ENCODE measurements around the gene FLT4. TPM values are rescaled to one million over a fixed set of nuclear protein-coding genes. Genes with fewer than 3 reads are reported as not detected.
A peak's percentile ranks its signal among the peaks of the same experiment; 100 is the strongest.

The FLT4 gene
- total and polyA plus RNA-seq, 9 of the 15 experiments (the other 6 are each of a cell fraction or from before 2014, with no cell fraction given): 0.01 to 0.42 (median 0.14) TPM; not detected in 2

DNA sequence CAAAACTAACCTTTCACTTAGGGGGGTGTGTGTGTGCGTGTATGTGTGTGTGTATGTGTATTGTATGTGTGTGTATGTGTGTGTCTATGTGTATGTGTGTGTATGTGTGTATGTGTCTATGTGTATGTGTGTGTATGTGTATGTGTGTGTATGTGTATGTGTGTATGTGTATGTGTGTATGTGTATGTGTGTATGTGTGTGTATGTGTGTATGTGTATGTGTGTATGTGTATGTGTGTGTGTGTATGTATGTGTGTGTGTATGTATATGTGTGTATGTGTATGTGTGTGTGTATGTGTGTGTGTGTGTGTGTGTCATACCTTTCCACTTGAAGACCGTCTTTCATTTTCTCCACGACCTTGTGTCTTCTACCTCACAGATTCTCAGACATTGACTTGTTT lies 20.8 kb upstream of the FLT4 start (continued):
- peak; percentile 65; the same call in 1 of the 2 replicates for TF ChIP-seq BCOR (IDR thresholded peaks at IDR 0.05)

DNA sequence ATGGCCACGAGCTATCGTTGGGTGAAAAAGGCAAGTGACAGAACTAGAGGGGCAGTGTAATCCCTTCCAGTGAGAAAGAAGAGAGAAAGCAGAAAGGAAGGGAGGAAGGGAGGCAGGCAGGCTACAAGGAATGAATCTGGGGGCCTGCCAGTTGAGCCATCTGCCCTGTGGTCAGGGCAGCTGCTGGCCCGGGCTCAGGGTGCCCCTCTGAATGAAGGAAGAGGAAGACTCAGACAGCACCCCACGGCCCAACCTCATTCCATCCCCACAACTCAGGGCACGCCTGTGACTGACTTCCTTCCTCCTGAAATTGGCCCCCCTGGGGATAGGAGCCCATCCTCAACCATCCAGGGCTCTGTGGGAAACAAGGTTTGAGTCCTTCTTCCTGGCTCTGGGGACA lies 20.3 kb upstream of the FLT4 start:
- H3K4me2 ChIP-seq (ENCODE audit: insufficient read depth, low read length): no peak overlapping the region
- 0 out of 2 replicates have a peak, but pooled peaks cover 1% of the 10 kb centered on the region for H3K9me3 ChIP-seq (replicated peaks; ENCODE audit: control insufficient read depth, insufficient read depth, low read depth, low read length)
- no peaks in the 10 kb centered on the region for H3K36me3 ChIP-seq (ENCODE audit: control insufficient read depth, insufficient read depth, low read length)
- H3K79me2 ChIP-seq (ENCODE audit: control insufficient read depth, insufficient read depth, low read length): no peaks in the 10 kb centered on the region
- in situ Hi-C loops (cut with MboI) (loop anchor here (5.0 kb wide), 1 partner anchor 1827 kb away; no protein-coding TSS in a partner anchor), intact Hi-C loops (cut with micrococcal nuclease) (loop anchor here (1.0 to 10.0 kb wide), 2 partner anchors 58 to 195 kb away; partner anchors contain the start of gene ZFP62)
- DNase-seq (ENCODE audit: extremely low read depth in 1 of 4, low spot score in 3 of 4) (no peak), ATAC-seq (no peak), FAIRE-seq (no peak)
- H3K9ac ChIP-seq (ENCODE audit: insufficient read depth in 1 of 2, low read depth in 2 of 2, low read length in 2 of 2): no peak overlapping the region
- H3K4me3 ChIP-seq: no peak overlapping the region
- POLR2A ChIA-PET: interaction anchor here (0.5 to 1.1 kb wide), 3 partner anchors 13 to 470 kb away, joined by 3 to 4 read pairs (median 3); no protein-coding TSS in a partner anchor
- H3K4me1 ChIP-seq (replicated peaks in 1 of 2; ENCODE audit: control insufficient read depth in 2 of 2, insufficient read depth in 2 of 2, low read length in 2 of 2): peaks cover 18 to 20% of the 10 kb centered on the region in 2 experiments
- H3K9me1 ChIP-seq (ENCODE audit: control insufficient read depth, insufficient read depth, low read length): no peaks in the 10 kb centered on the region
- no TSS peak for BruUV-seq (replicated peaks)
- peaks cover 4 to 29% of the 10 kb centered on the region in 2 experiments for H3K27me3 ChIP-seq (ENCODE audit: control insufficient read depth in 2 of 2, insufficient read depth in 2 of 2, low read length in 2 of 2)
- H4K20me1 ChIP-seq (replicated peaks; ENCODE audit: control insufficient read depth, insufficient read depth, low read length): no peaks in the 10 kb centered on the region
- H2AFZ ChIP-seq (ENCODE audit: low read depth, low read length): no peak overlapping the region; the same call in 1 of the 2 replicates
- no peak overlapping the region for H3K27ac ChIP-seq (ENCODE audit: extremely low read depth, low read depth, low read length)
- 24% methylated on average over 3 of the region's 5 CpGs for WGBS (ENCODE audit: insufficient coverage, low coverage, missing lambda C conversion rate)
- CTCF ChIA-PET (ENCODE audit: low intra/inter-chr PET ratio): no interaction called here
- TF ChIP-seq KAT8 (IDR thresholded peaks at IDR 0.05; ENCODE audit: low read depth) (no peak), CXXC5 (CRISPR knock-in tag; IDR thresholded peaks at IDR 0.05) (no peak), SRSF7 (optimal IDR thresholded peaks at IDR 0.05; ENCODE audit: low read depth, low read length) (no peak), ESRRB (CRISPR knock-in tag; IDR thresholded peaks at IDR 0.05; ENCODE audit: borderline replicate concordance) (no peak), BDP1 (IDR thresholded peaks at IDR 0.05; ENCODE audit: insufficient read depth, insufficient read length) (no peak), ZFX (CRISPR knock-in tag; IDR thresholded peaks at IDR 0.05) (no peak), ZNF217 (CRISPR knock-in tag; IDR thresholded peaks at IDR 0.05) (no peak)
- TF ChIP-seq, protein P1, sequence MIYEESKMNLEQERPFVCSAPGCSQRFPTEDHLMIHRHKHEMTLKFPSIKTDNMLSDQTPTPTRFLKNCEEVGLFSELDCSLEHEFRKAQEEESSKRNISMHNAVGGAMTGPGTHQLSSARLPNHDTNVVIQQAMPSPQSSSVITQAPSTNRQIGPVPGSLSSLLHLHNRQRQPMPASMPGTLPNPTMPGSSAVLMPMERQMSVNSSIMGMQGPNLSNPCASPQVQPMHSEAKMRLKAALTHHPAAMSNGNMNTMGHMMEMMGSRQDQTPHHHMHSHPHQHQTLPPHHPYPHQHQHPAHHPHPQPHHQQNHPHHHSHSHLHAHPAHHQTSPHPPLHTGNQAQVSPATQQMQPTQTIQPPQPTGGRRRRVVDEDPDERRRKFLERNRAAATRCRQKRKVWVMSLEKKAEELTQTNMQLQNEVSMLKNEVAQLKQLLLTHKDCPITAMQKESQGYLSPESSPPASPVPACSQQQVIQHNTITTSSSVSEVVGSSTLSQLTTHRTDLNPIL (CRISPR knock-in tag; IDR thresholded peaks at IDR 0.05): no peak
- TF ChIP-seq, protein P2, sequence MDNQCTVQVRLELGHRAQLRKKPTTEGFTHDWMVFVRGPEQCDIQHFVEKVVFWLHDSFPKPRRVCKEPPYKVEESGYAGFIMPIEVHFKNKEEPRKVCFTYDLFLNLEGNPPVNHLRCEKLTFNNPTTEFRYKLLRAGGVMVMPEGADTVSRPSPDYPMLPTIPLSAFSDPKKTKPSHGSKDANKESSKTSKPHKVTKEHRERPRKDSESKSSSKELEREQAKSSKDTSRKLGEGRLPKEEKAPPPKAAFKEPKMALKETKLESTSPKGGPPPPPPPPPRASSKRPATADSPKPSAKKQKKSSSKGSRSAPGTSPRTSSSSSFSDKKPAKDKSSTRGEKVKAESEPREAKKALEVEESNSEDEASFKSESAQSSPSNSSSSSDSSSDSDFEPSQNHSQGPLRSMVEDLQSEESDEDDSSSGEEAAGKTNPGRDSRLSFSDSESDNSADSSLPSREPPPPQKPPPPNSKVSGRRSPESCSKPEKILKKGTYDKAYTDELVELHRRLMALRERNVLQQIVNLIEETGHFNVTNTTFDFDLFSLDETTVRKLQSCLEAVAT (IDR thresholded peaks at IDR 0.05): no peak
- TF ChIP-seq, protein P3, sequence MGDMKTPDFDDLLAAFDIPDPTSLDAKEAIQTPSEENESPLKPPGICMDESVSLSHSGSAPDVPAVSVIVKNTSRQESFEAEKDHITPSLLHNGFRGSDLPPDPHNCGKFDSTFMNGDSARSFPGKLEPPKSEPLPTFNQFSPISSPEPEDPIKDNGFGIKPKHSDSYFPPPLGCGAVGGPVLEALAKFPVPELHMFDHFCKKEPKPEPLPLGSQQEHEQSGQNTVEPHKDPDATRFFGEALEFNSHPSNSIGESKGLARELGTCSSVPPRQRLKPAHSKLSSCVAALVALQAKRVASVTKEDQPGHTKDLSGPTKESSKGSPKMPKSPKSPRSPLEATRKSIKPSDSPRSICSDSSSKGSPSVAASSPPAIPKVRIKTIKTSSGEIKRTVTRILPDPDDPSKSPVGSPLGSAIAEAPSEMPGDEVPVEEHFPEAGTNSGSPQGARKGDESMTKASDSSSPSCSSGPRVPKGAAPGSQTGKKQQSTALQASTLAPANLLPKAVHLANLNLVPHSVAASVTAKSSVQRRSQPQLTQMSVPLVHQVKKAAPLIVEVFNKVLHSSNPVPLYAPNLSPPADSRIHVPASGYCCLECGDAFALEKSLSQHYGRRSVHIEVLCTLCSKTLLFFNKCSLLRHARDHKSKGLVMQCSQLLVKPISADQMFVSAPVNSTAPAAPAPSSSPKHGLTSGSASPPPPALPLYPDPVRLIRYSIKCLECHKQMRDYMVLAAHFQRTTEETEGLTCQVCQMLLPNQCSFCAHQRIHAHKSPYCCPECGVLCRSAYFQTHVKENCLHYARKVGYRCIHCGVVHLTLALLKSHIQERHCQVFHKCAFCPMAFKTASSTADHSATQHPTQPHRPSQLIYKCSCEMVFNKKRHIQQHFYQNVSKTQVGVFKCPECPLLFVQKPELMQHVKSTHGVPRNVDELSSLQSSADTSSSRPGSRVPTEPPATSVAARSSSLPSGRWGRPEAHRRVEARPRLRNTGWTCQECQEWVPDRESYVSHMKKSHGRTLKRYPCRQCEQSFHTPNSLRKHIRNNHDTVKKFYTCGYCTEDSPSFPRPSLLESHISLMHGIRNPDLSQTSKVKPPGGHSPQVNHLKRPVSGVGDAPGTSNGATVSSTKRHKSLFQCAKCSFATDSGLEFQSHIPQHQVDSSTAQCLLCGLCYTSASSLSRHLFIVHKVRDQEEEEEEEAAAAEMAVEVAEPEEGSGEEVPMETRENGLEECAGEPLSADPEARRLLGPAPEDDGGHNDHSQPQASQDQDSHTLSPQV (IDR thresholded peaks at IDR 0.05): no peak
- TF ChIP-seq, protein P4, sequence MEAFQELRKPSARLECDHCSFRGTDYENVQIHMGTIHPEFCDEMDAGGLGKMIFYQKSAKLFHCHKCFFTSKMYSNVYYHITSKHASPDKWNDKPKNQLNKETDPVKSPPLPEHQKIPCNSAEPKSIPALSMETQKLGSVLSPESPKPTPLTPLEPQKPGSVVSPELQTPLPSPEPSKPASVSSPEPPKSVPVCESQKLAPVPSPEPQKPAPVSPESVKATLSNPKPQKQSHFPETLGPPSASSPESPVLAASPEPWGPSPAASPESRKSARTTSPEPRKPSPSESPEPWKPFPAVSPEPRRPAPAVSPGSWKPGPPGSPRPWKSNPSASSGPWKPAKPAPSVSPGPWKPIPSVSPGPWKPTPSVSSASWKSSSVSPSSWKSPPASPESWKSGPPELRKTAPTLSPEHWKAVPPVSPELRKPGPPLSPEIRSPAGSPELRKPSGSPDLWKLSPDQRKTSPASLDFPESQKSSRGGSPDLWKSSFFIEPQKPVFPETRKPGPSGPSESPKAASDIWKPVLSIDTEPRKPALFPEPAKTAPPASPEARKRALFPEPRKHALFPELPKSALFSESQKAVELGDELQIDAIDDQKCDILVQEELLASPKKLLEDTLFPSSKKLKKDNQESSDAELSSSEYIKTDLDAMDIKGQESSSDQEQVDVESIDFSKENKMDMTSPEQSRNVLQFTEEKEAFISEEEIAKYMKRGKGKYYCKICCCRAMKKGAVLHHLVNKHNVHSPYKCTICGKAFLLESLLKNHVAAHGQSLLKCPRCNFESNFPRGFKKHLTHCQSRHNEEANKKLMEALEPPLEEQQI (IDR thresholded peaks at IDR 0.05): no peak
